HepG2 (cell line): Measurements from ENCODE around the gene OSR1. TPM values are rescaled to one million over a fixed set of nuclear protein-coding genes. Genes with fewer than 3 reads are reported as not detected.

Source experiments
- ATF7-NPFF ChIP-seq: sonication (generic); formaldehyde crosslinking; IDR thresholded peaks from 2 replicates; pipeline ENCODE4 v1.8.1; 2023; ENCODE audit warnings: mild to moderate bottlenecking, low read depth, missing genetic modification reagents, moderate library complexity
- BHLHE40 ChIP-seq: IDR thresholded peaks from 2 replicates; pipeline ENCODE4 v1.6.1; 2011; ENCODE audit warnings: low read length, improper control_type of control experiment
- CAMTA2 ChIP-seq: sonication (generic); formaldehyde crosslinking; IDR thresholded peaks from 2 replicates; pipeline ENCODE4 v1.4.0; 2020; ENCODE audit warnings: mild to moderate bottlenecking, missing genetic modification reagents, borderline replicate concordance
- CBX1 ChIP-seq: IDR thresholded peaks from one replicate; pipeline ENCODE4 v1.6.1; 2016; ENCODE audit warnings: antibody characterized with exemption, low read depth
- DPF2 ChIP-seq: sonication (generic); formaldehyde crosslinking; IDR thresholded peaks from 2 replicates; pipeline ENCODE4 v1.4.0; 2020; ENCODE audit warnings: mild to moderate bottlenecking, low read depth, missing genetic modification reagents, borderline replicate concordance
- MAFK ChIP-seq, 2 experiments: IDR thresholded peaks in 1 of 2; conservative IDR thresholded peaks in 1 of 2; 2 replicates each; pipeline ENCODE4 v1.6.1; 2011; ENCODE audit warnings: improper control_type of control experiment in 2 of 2, low read length in 2 of 2
- MEIS1 ChIP-seq: sonication (generic); formaldehyde crosslinking; IDR thresholded peaks from 2 replicates; pipeline ENCODE4 v1.9.0; 2021; ENCODE audit warnings: mild to moderate bottlenecking, missing genetic modification reagents, moderate library complexity, borderline replicate concordance
- NR2F2 ChIP-seq: IDR thresholded peaks from 2 replicates; pipeline ENCODE4 v1.6.1; 2012; ENCODE audit warnings: low read depth, inconsistent platforms, borderline replicate concordance
- RFXANK ChIP-seq: IDR thresholded peaks from 2 replicates; pipeline ENCODE4 v1.6.1; 2016
- SAP130 ChIP-seq: IDR thresholded peaks from 2 replicates; pipeline ENCODE4 v1.6.1; 2016; ENCODE audit warnings: low read depth
- ZFY ChIP-seq: sonication (generic); formaldehyde crosslinking; IDR thresholded peaks from 2 replicates; pipeline ENCODE4 v1.4.0; 2020; ENCODE audit warnings: missing genetic modification reagents
- ZNF124 ChIP-seq: sonication (generic); formaldehyde crosslinking; IDR thresholded peaks from 2 replicates; pipeline ENCODE4 v1.4.0; 2020; ENCODE audit warnings: missing genetic modification reagents
- ZNF766 ChIP-seq: sonication (generic); formaldehyde crosslinking; IDR thresholded peaks from 2 replicates; pipeline ENCODE4 v1.5.0; 2020; ENCODE audit warnings: missing genetic modification reagents, borderline replicate concordance
- polyA plus RNA-seq, 8 experiments: library from polyadenylated mRNA; depleted of rRNA in 3 of 8; stranded (reverse) in 7 of 8; unstranded in 1 of 8; fragments of >200 nt; fragmentation: Illumina TruSeq in 4 of 8; extraction: Trizol in 4 of 8; gene quantifications; 2 replicates each; pipeline versions ENCODE4 v1.2.1 to v1.2.3, GENCODE V29; 2011 to 2016; ENCODE audit warnings: low read depth in 4 of 8, missing spikeins in 1 of 8, mixed read lengths in 1 of 8; ENCODE audit not compliant: insufficient read depth in 1 of 8
- total RNA-seq, 5 experiments: library from RNA; depleted of rRNA; stranded (reverse); fragments of >200 nt; fragmentation: Illumina TruSeq; extraction: Trizol; gene quantifications; 2 replicates each; pipeline ENCODE4 v1.2.3, GENCODE V29; 2016; ENCODE audit warnings: low read depth in 1 of 5
- TF ChIP-seq, protein P1 (sequence below): sonication (generic); formaldehyde crosslinking; IDR thresholded peaks from 2 replicates; pipeline ENCODE4 v1.4.0; 2020; ENCODE audit warnings: missing genetic modification reagents
- TF ChIP-seq, protein P2 (sequence below): sonication (generic); formaldehyde crosslinking; IDR thresholded peaks from 2 replicates; pipeline ENCODE4 v1.4.0; 2020; ENCODE audit warnings: mild to moderate bottlenecking, missing genetic modification reagents
- TF ChIP-seq, protein P3 (sequence below): sonication (generic); formaldehyde crosslinking; IDR thresholded peaks from 2 replicates; pipeline ENCODE4 v1.4.0; 2020; ENCODE audit warnings: low read depth, missing genetic modification reagents

The OSR1 gene
- total and polyA plus RNA-seq, 2 of the 13 experiments (the other 11 are each of a cell fraction or from before 2014, with no cell fraction given), result 0.63 to 1.1 TPM

DNA sequence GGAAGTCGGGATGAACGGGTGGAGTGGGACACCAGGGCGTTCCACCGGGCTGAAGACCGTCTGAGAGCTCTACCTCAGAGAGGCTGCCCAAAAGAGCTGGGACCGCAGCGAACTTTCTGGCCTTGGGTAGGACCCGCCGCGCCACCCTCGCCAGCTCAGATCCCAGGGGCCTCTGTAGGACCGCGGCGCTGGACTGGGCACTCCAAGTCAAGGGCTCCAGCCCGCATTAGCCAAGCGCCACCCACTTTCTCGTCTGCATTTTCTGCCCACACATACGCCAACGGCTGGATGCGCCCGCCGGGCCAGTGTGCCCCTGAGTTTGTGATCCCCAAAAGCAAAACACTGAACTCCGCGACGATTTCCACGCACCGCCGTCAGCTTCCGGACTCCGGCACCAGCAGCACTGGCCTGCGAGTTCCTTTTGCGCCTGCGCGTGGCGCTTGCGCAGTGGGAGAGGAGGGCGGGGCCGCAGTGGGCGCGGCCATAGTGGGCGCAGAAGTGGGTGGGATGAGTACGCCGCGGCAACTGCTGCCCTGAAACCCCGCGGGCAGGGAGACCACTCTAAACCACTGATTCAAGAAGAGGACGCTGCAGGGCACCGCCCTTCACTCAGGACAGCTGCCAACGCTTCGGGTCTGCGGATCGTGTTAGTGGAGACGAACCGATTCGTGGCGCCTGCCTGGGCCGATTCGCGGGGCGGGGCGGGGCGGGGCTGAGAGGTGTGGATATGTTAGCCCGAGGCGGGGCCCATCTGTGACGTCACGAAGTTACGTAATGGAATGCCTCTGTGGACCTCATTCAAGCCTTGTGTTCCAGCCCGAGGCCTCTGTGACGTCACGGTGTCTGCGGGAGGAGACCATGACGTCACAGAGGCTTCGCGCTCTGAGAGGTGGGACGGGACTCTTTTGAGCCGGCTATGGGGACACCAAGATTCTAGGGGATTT lies 10.5 kb downstream of the OSR1 start (continued):
- TF ChIP-seq NR2F2, result no peak; the same call in 1 of the 2 replicates
- TF ChIP-seq SAP130 (CRISPR knock-in tag), result peak; percentile 88
- no peak for TF ChIP-seq MAFK (conservative IDR thresholded peaks at IDR 0.05 in 1 of 2, IDR thresholded peaks at IDR 0.05 in 1 of 2; ENCODE audit: low read length in 2 of 2)
- TF ChIP-seq, protein P1, sequence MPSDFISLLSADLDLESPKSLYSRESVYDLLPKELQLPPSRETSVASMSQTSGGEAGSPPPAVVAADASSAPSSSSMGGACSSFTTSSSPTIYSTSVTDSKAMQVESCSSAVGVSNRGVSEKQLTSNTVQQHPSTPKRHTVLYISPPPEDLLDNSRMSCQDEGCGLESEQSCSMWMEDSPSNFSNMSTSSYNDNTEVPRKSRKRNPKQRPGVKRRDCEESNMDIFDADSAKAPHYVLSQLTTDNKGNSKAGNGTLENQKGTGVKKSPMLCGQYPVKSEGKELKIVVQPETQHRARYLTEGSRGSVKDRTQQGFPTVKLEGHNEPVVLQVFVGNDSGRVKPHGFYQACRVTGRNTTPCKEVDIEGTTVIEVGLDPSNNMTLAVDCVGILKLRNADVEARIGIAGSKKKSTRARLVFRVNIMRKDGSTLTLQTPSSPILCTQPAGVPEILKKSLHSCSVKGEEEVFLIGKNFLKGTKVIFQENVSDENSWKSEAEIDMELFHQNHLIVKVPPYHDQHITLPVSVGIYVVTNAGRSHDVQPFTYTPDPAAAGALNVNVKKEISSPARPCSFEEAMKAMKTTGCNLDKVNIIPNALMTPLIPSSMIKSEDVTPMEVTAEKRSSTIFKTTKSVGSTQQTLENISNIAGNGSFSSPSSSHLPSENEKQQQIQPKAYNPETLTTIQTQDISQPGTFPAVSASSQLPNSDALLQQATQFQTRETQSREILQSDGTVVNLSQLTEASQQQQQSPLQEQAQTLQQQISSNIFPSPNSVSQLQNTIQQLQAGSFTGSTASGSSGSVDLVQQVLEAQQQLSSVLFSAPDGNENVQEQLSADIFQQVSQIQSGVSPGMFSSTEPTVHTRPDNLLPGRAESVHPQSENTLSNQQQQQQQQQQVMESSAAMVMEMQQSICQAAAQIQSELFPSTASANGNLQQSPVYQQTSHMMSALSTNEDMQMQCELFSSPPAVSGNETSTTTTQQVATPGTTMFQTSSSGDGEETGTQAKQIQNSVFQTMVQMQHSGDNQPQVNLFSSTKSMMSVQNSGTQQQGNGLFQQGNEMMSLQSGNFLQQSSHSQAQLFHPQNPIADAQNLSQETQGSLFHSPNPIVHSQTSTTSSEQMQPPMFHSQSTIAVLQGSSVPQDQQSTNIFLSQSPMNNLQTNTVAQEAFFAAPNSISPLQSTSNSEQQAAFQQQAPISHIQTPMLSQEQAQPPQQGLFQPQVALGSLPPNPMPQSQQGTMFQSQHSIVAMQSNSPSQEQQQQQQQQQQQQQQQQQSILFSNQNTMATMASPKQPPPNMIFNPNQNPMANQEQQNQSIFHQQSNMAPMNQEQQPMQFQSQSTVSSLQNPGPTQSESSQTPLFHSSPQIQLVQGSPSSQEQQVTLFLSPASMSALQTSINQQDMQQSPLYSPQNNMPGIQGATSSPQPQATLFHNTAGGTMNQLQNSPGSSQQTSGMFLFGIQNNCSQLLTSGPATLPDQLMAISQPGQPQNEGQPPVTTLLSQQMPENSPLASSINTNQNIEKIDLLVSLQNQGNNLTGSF, result peak; percentile 90
- peak; percentile 77 for TF ChIP-seq MEIS1 (CRISPR knock-in tag)
- 0 out of 2 replicates have a peak, but pooled peaks have one; percentile 2 for TF ChIP-seq DPF2 (CRISPR knock-in tag)
- TF ChIP-seq ZFY (CRISPR knock-in tag), result peak; percentile 99
- TF ChIP-seq CBX1, result peak; percentile 78
- TF ChIP-seq RFXANK (CRISPR knock-in tag), result 0 out of 2 replicates have a peak, but pooled peaks have one; percentile 86
- peak; percentile 78 for TF ChIP-seq ZNF124
- TF ChIP-seq BHLHE40, result no peak; the same call in 1 of the 2 replicates
- TF ChIP-seq, protein P2, sequence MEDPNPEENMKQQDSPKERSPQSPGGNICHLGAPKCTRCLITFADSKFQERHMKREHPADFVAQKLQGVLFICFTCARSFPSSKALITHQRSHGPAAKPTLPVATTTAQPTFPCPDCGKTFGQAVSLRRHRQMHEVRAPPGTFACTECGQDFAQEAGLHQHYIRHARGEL (CRISPR knock-in tag), result 0 out of 2 replicates have a peak, but pooled peaks have one; percentile 59
- TF ChIP-seq ZNF766 (CRISPR knock-in tag), result peak; percentile 74; the same call in 1 of the 2 replicates
- peak; percentile 92; the same call in 1 of the 2 replicates for TF ChIP-seq CAMTA2 (CRISPR knock-in tag)
- TF ChIP-seq, protein P3, sequence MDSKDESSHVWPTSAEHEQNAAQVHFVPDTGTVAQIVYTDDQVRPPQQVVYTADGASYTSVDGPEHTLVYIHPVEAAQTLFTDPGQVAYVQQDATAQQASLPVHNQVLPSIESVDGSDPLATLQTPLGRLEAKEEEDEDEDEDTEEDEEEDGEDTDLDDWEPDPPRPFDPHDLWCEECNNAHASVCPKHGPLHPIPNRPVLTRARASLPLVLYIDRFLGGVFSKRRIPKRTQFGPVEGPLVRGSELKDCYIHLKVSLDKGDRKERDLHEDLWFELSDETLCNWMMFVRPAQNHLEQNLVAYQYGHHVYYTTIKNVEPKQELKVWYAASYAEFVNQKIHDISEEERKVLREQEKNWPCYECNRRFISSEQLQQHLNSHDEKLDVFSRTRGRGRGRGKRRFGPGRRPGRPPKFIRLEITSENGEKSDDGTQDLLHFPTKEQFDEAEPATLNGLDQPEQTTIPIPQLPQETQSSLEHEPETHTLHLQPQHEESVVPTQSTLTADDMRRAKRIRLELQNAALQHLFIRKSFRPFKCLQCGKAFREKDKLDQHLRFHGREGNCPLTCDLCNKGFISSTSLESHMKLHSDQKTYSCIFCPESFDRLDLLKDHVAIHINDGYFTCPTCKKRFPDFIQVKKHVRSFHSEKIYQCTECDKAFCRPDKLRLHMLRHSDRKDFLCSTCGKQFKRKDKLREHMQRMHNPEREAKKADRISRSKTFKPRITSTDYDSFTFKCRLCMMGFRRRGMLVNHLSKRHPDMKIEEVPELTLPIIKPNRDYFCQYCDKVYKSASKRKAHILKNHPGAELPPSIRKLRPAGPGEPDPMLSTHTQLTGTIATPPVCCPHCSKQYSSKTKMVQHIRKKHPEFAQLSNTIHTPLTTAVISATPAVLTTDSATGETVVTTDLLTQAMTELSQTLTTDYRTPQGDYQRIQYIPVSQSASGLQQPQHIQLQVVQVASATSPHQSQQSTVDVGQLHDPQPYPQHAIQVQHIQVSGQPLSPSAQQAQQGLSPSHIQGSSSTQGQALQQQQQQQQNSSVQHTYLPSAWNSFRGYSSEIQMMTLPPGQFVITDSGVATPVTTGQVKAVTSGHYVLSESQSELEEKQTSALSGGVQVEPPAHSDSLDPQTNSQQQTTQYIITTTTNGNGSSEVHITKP (CRISPR knock-in tag), result peak; percentile 97
- TF ChIP-seq ATF7-NPFF, result peak; percentile 97
